Measurements from ENCODE around the gene TRAPPC8. TPM values are rescaled to one million over a fixed set of nuclear protein-coding genes. Genes with fewer than 3 reads are reported as not detected.
"Not testable (repeated sequence)": the region's sequence is repeated elsewhere in the genome, so short reads cannot be mapped to it uniquely, and the experiment has no call there.

TRAPPC8 gene
- 10 to 100 TPM; 65.4 to 72.7 (median 68.6) TPM for polyA plus RNA-seq (ENCODE audit: insufficient read length in 3 of 3)

GRCh38 chr18:31942999-31943877 lies at the start of gene TRAPPC8:
TRAPPC8 (minus strand) TSS chr18:31943128; CDS start chr18:31942764, 364 bp downstream.
- peak; percentile 89 to 96 (median 95) for DNase-seq (ENCODE audit: low read depth in 3 of 3, low spot score in 2 of 3)

GRCh38 chr18:31990823-31991222 lies 47.9 kb upstream of the TRAPPC8 start:
- no peak for DNase-seq (ENCODE audit: low read depth in 3 of 3, low spot score in 2 of 3)

- no peak for DNase-seq (ENCODE audit: low read depth in 3 of 3, low spot score in 2 of 3)
Measured at GRCh38 chr18:31983976-31984375, 41.0 kb upstream of the TRAPPC8 start.

GRCh38 chr18:31983020-31983419 lies 40.1 kb upstream of the TRAPPC8 start:
- no peak for DNase-seq (ENCODE audit: low read depth in 3 of 3, low spot score in 2 of 3)

GRCh38 chr18:31980863-31981262 lies 37.9 kb upstream of the TRAPPC8 start:
- no peak for DNase-seq (ENCODE audit: low read depth in 3 of 3, low spot score in 2 of 3)

- no peak for DNase-seq (ENCODE audit: low read depth in 3 of 3, low spot score in 2 of 3)
Measured at GRCh38 chr18:31979714-31980113, 36.8 kb upstream of the TRAPPC8 start.

- no peak for DNase-seq (ENCODE audit: low read depth in 3 of 3, low spot score in 2 of 3)
Measured at GRCh38 chr18:31978616-31979015, 35.7 kb upstream of the TRAPPC8 start.

GRCh38 chr18:31977270-31977872 lies 34.4 kb upstream of the TRAPPC8 start:
- DNase-seq (ENCODE audit: low read depth in 3 of 3, low spot score in 2 of 3) = peak in 2 of 3 donors; percentile 19 to 35

GRCh38 chr18:31976242-31976641 lies 33.3 kb upstream of the TRAPPC8 start:
- DNase-seq (ENCODE audit: low read depth in 3 of 3, low spot score in 2 of 3) = no peak

GRCh38 chr18:31973929-31974546 lies 31.1 kb upstream of the TRAPPC8 start:
- no peak for DNase-seq (ENCODE audit: low read depth in 3 of 3, low spot score in 2 of 3)

- DNase-seq (ENCODE audit: low read depth in 3 of 3, low spot score in 2 of 3) = no peak
Measured at GRCh38 chr18:31970617-31971016, 27.7 kb upstream of the TRAPPC8 start.

- no peak for DNase-seq (ENCODE audit: low read depth in 3 of 3, low spot score in 2 of 3)
Measured at GRCh38 chr18:31965316-31965970, 22.5 kb upstream of the TRAPPC8 start.

- no peak for DNase-seq (ENCODE audit: low read depth in 3 of 3, low spot score in 2 of 3)
Measured at GRCh38 chr18:31957728-31958127, 14.8 kb upstream of the TRAPPC8 start.

GRCh38 chr18:31954349-31954748 lies 11.4 kb upstream of the TRAPPC8 start:
- no peak for DNase-seq (ENCODE audit: low read depth in 3 of 3, low spot score in 2 of 3)

GRCh38 chr18:31953699-31954098 lies 10.8 kb upstream of the TRAPPC8 start:
- not testable (repeated sequence) for DNase-seq (ENCODE audit: low read depth in 3 of 3, low spot score in 2 of 3)

- DNase-seq (ENCODE audit: low read depth in 3 of 3, low spot score in 2 of 3) = no peak
Measured at GRCh38 chr18:31952223-31952622, 9.3 kb upstream of the TRAPPC8 start.

GRCh38 chr18:31950583-31950982 lies 7.7 kb upstream of the TRAPPC8 start:
- DNase-seq (ENCODE audit: low read depth in 3 of 3, low spot score in 2 of 3) = no peak

- not testable (repeated sequence) for DNase-seq (ENCODE audit: low read depth in 3 of 3, low spot score in 2 of 3)
Measured at GRCh38 chr18:31948349-31948748, 5.4 kb upstream of the TRAPPC8 start.

- no peak for DNase-seq (ENCODE audit: low read depth in 3 of 3, low spot score in 2 of 3)
Measured at GRCh38 chr18:31946305-31947046, 3.5 kb upstream of the TRAPPC8 start.

Data from right renal cortex interstitium (tissue), 3 donors.